NB4 (cell line): ENCODE measurements around the gene CNGA3.
"Not testable (repeated sequence)": the region's sequence is repeated elsewhere in the genome, so short reads cannot be mapped to it uniquely, and the experiment has no call there.

Experiments
- DNase-seq: peaks from one replicate; pipeline ENCODE4 v3.0.0; 2010; ENCODE audit warnings: low read depth
- H3K4me3 ChIP-seq: one replicate; pipeline ENCODE4 v1.5.1; 2011; ENCODE audit warnings: mild to moderate bottlenecking, low read depth, low read length, moderate library complexity
- CTCF ChIP-seq: IDR thresholded peaks from one replicate; pipeline ENCODE4 v1.5.1; 2012; ENCODE audit warnings: low read depth, low read length
- MYC ChIP-seq: IDR thresholded peaks from 2 replicates; pipeline ENCODE4 v1.6.1; 2011; ENCODE audit warnings: low read depth, low read length
- POLR2A ChIP-seq: IDR thresholded peaks from 2 replicates; pipeline ENCODE4 v1.6.1; 2011; ENCODE audit warnings: mild to moderate bottlenecking; ENCODE audit not compliant: insufficient read length; ENCODE audit errors: extremely low read depth
- TF ChIP-seq, protein P1 (sequence below): IDR thresholded peaks from 2 replicates; pipeline ENCODE4 v1.6.1; 2011; ENCODE audit warnings: low read depth, low read length

Gene CNGA3

DNA sequence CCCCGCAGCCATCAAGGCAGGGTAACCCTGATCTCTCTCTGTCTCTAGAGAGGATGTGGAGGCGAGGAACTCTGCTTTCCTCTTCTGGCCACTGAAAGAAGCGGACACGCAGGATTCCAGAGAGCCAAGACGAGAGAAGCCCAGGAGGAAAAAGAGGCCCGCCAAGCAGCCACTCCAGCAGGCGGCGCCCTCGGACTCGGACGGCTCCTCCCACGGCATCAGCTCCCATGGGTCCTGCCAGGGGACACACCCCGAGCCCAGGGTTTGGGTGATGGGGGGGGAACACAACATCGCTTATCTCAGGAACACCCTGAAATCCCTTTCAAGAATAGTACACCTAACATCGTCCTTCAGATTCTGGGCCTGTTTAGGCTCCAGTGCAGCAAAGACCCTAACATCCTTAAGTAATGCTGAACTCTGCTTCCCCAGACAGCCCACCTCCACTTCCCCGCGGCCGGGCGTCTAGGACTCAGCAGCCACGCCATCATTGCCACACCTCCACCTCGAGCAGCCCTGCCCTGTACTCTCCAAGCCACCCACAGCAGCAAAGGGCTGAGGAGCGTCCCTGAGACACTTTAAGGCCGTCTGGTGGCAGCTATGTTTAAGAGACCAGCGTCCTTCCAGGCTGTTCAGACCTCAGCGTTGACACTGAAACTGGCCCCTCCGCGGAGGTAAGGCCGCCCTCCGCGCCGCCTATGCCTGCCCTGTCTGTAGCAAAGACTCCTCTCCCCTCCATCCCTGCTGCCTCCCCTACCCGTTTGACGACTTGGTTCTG lies 34.3 kb upstream of the CNGA3 start:
- no peak for DNase-seq
- H3K4me3 ChIP-seq: no peak overlapping the region
- TF ChIP-seq CTCF (no peak), POLR2A (no peak), MYC (no peak)
- TF ChIP-seq, protein P1, sequence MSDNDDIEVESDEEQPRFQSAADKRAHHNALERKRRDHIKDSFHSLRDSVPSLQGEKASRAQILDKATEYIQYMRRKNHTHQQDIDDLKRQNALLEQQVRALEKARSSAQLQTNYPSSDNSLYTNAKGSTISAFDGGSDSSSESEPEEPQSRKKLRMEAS: no peak

DNA sequence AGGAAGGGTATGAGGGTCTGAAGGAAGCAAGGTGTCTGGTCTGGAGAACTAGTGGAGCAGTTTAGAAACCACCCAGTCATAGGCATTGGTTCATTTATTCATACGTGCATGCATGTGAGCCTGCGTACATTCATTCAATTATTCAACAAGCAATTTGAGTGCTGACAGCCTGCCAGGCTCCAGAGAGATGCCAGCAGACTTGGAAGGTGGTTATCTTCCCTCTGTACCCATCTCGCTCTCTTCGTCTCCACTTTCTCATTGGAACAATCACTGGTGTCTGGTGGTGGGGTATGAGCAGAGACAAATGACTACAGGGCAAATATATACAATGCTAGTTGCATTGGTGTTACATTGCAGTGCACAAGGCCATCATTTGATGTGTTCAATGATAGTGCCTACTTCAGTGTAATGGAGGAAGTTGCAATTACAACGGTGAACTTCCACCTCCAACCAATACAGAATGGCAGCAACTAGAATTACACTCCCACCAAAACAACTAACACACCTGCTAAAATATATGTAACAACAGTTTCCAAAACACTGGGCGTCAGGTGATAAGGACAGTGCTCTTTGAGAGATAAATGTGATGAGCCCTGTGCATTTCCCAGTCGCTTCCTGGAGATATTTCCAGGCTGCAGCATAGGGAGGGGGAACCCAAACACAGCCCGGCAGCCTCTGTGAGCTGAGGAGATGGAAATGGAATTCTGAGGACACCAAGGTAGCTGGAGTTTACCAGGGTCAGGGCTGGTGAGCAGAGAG lies 32.6 kb upstream of the CNGA3 start:
- TF ChIP-seq, protein P1: no peak
- TF ChIP-seq POLR2A (no peak), CTCF (no peak), MYC (no peak)
- no peak overlapping the region for H3K4me3 ChIP-seq
- no peak for DNase-seq

GRCh38 chr2:98314251-98314650 lies 32.0 kb upstream of the CNGA3 start:
- H3K4me3 ChIP-seq: no peak overlapping the region
- TF ChIP-seq, protein P1: no peak
- no peak for TF ChIP-seq POLR2A
- TF ChIP-seq MYC: no peak
- no peak for TF ChIP-seq CTCF
- no peak for DNase-seq

DNA sequence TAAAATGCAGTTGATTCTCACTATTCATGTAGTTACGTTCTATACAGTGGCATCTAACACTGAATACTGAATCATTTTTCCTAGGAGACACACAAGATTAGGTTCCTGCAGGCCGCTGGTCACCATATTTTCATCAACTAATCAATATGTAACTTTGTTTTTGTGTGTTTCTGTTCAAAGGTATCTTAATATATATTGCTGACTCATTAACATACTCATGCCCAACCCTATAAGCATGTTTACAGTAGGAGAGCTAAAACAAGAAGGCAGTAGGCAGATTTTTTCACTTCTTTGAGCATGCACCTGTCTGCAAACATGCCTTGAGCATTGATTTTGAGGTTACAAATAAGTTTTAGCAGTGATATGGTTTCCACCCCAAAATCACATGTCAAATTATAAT lies 30.3 kb upstream of the CNGA3 start:
- TF ChIP-seq CTCF: no peak
- TF ChIP-seq POLR2A: no peak
- no peak for TF ChIP-seq MYC
- TF ChIP-seq, protein P1: no peak
- DNase-seq: no peak
- H3K4me3 ChIP-seq: no peak overlapping the region

DNA sequence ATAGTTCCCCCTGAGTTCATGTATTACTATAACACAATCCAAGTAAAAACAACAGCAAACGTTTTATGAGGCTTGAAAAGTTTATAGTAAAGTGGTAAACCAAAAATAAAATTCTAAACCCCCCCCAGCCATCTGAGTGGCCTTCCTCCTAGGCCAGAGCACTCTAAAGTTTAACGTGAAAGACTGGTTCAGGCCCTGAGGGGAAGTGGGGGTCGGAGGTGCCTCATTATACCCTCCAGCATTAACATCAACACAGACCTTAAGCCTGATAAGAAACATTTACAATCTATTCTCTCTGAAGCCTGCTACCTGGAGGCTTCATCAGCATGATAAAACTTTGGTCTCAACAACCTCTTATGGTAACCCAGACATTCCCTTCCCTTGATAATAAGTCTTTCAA lies 29.0 kb upstream of the CNGA3 start:
- TF ChIP-seq POLR2A: no peak
- H3K4me3 ChIP-seq: no peak overlapping the region
- DNase-seq: no peak

DNA sequence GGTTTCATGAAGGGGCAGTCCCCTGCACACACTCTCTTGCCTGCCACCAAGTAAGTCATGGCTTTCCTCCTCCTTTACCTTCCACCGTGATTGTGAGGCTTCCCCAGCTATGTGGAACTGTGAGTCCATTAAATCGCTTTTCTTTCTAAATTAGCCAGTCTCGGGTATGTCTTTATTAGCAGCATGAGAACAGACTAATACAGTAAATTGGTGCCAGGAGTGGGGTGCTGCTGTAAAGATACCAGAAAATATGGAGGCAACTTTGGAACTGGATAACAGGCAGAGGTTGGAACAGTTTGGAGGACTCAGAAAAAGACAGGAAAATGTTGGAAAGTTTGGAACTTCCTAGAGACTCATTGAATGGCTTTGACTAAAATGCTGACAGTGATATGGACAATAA lies 26.1 kb upstream of the CNGA3 start:
- DNase-seq, H3K4me3 ChIP-seq: not testable (repeated sequence)
